ENCODE data around the gene LTBP3.

GRCh38 chr11:65489035-65489705 is 69.0 kb downstream of the LTBP3 start:
- no peak for TF ChIP-seq CTCF (conservative IDR thresholded peaks at IDR 0.05 in 1 of 2, IDR thresholded peaks at IDR 0.05 in 1 of 2; ENCODE audit: low read depth in 1 of 2, low read length in 2 of 2)
- no peak for TF ChIP-seq EZH2 (IDR thresholded peaks at IDR 0.05; ENCODE audit: low read length, missing control alignments)
